Sigmoid colon (tissue), 4 donors: Measurements from ENCODE around the gene MBD2.

Experiments
- EP300 ChIP-seq, 4 donors: sonication (generic); formaldehyde crosslinking; IDR thresholded peaks; one replicate each; pipeline ENCODE4 v1.6.1; 2017; ENCODE audit warnings: antibody characterized with exemption in 4 of 4
- POLR2AphosphoS5 ChIP-seq, 4 donors: sonication (generic); formaldehyde crosslinking; IDR thresholded peaks; one replicate each; pipeline ENCODE4 v1.6.1; 2017; ENCODE audit warnings: antibody characterized with exemption in 4 of 4
- TF ChIP-seq, protein P1 (sequence below), 4 experiments: fragments of 450-650 bp in 3 of 4; fragments of 200-600 bp in 1 of 4; IDR thresholded peaks; one replicate each; pipeline ENCODE4 v1.5.1; 2016 to 2019; ENCODE audit warnings: antibody characterized with exemption in 4 of 4, mild to moderate bottlenecking in 3 of 4, moderate library complexity in 2 of 4

DNA sequence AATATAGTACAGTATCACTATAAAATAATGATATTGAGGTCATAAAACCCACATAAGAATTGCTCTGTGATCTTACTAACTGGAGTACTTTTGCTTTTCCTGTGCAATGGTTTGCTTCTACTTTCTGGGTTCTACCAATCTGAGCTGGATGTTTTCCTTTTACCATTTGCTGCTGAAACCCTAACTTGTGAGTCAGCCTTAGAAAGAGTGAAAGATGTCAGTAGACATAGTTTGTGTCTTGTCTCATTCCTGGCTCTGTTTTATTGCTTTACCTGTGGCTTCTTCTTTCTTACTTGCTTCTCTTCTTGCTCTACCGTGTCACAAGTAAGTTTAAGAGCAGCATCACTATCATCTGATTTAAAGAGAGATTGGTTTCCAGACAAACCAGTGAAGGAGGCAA, 61.0 kb downstream of the MBD2 start:
- TF ChIP-seq EP300 (IDR thresholded peaks at IDR 0.05) (no peak), POLR2AphosphoS5 (IDR thresholded peaks at IDR 0.05) (no peak)
- TF ChIP-seq, protein P1, sequence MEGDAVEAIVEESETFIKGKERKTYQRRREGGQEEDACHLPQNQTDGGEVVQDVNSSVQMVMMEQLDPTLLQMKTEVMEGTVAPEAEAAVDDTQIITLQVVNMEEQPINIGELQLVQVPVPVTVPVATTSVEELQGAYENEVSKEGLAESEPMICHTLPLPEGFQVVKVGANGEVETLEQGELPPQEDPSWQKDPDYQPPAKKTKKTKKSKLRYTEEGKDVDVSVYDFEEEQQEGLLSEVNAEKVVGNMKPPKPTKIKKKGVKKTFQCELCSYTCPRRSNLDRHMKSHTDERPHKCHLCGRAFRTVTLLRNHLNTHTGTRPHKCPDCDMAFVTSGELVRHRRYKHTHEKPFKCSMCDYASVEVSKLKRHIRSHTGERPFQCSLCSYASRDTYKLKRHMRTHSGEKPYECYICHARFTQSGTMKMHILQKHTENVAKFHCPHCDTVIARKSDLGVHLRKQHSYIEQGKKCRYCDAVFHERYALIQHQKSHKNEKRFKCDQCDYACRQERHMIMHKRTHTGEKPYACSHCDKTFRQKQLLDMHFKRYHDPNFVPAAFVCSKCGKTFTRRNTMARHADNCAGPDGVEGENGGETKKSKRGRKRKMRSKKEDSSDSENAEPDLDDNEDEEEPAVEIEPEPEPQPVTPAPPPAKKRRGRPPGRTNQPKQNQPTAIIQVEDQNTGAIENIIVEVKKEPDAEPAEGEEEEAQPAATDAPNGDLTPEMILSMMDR (IDR thresholded peaks at IDR 0.05), result no peak
